ENCODE results near the gene RAD51B. TPM values are rescaled to one million over a fixed set of nuclear protein-coding genes. Genes with fewer than 3 reads are reported as not detected.

The RAD51B gene
- total and polyA plus RNA-seq, 9 of the 15 experiments (the other 6 are each of a cell fraction or from before 2014, with no cell fraction given), result 8.5 to 17.3 (median 11.3) TPM

DNA sequence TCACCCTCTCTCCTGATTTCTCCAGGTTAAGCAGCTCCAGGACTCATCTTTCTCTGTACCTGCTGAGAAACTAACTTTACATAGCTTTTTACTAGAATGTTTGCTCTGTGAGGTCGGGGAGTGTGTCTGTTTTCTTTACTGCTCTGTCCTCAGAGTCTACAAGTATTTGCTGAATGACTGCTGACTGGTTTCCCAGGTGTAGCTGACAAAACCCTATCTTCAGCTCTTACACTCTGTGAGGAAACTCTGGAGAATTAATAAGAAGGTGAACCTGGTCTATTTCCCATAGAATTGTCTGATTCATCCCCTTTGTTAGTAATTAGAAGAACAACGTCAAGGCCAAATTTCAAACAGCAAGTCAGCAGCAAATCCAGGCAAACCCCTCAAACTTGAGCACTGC is 746.5 kb downstream of the RAD51B start:
- POLR2A ChIA-PET, result no interaction called here
- H3K27me3 ChIP-seq (ENCODE audit: control insufficient read depth in 2 of 2, insufficient read depth in 2 of 2, low read length in 2 of 2), result no peaks in the 10 kb centered on the region
- no peak overlapping the region for H3K4me2 ChIP-seq (ENCODE audit: insufficient read depth, low read length)
- intact Hi-C loops (cut with micrococcal nuclease), result no loop called here
- ATAC-seq (no peak), DNase-seq (ENCODE audit: extremely low read depth in 1 of 4, low spot score in 3 of 4) (no peak), FAIRE-seq (no peak)
- H3K4me3 ChIP-seq, result no peak overlapping the region
- no peaks in the 10 kb centered on the region for H3K9me1 ChIP-seq (ENCODE audit: control insufficient read depth, insufficient read depth, low read length)
- H3K27ac ChIP-seq (ENCODE audit: extremely low read depth, low read depth, low read length), result no peak overlapping the region
- no peaks in the 10 kb centered on the region for H3K36me3 ChIP-seq (ENCODE audit: control insufficient read depth, insufficient read depth, low read length)
- no TSS peak for BruUV-seq (replicated peaks)
- no peaks in the 10 kb centered on the region; a peak in 3 of 5 replicates for H3K4me1 ChIP-seq (replicated peaks in 1 of 2; ENCODE audit: control insufficient read depth in 2 of 2, insufficient read depth in 2 of 2, low read length in 2 of 2)
- H3K79me2 ChIP-seq (ENCODE audit: control insufficient read depth, insufficient read depth, low read length), result no peaks in the 10 kb centered on the region
- no peak overlapping the region for H3K9ac ChIP-seq (ENCODE audit: insufficient read depth in 1 of 2, low read depth in 2 of 2, low read length in 2 of 2)
- no peaks in the 10 kb centered on the region for H3K9me3 ChIP-seq (replicated peaks; ENCODE audit: control insufficient read depth, insufficient read depth, low read depth, low read length)
- no peaks in the 10 kb centered on the region for H4K20me1 ChIP-seq (replicated peaks; ENCODE audit: control insufficient read depth, insufficient read depth, low read length)
- CTCF ChIA-PET (ENCODE audit: low intra/inter-chr PET ratio), result no interaction called here
- TF ChIP-seq CXXC5 (CRISPR knock-in tag; IDR thresholded peaks at IDR 0.05), result no peak
- TF ChIP-seq, protein P1, sequence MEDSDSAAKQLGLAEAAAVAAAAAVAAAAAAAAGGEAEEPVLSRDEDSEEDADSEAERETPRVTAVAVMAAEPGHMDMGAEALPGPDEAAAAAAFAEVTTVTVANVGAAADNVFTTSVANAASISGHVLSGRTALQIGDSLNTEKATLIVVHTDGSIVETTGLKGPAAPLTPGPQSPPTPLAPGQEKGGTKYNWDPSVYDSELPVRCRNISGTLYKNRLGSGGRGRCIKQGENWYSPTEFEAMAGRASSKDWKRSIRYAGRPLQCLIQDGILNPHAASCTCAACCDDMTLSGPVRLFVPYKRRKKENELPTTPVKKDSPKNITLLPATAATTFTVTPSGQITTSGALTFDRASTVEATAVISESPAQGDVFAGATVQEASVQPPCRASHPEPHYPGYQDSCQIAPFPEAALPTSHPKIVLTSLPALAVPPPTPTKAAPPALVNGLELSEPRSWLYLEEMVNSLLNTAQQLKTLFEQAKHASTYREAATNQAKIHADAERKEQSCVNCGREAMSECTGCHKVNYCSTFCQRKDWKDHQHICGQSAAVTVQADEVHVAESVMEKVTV (CRISPR knock-in tag; IDR thresholded peaks at IDR 0.05), result no peak
- TF ChIP-seq XRCC4 (IDR thresholded peaks at IDR 0.05; ENCODE audit: extremely low read depth, insufficient read depth, insufficient read length), result no peak
- no peak for TF ChIP-seq GABPB1 (CRISPR knock-in tag; IDR thresholded peaks at IDR 0.05)
- in situ Hi-C loops (cut with MboI), result no loop called here
- 30% methylated on average over 2 of the region's 2 CpGs for WGBS (ENCODE audit: insufficient coverage, low coverage, missing lambda C conversion rate)
- no peak overlapping the region for H2AFZ ChIP-seq (ENCODE audit: low read depth, low read length)

Measured in K562 (cell line).